ENCODE results near the gene ZNF697.
A peak's percentile ranks its signal among the peaks of the same experiment; 100 is the strongest.
"Not testable (repeated sequence)": the region's sequence is repeated elsewhere in the genome, so short reads cannot be mapped to it uniquely, and the experiment has no call there.

Gene ZNF697

GRCh38 chr1:119647734-119648619 lies at the start of gene ZNF697:
Gene ZNF697, minus strand, starts transcription at chr1:119648266. Its CDS starts 22,166 bp downstream, at chr1:119626100.
- DNase-seq: peak; percentile 73

GRCh38 chr1:119697598-119697997 lies 49.5 kb upstream of the ZNF697 start:
- DNase-seq: no peak

- not testable (repeated sequence) for DNase-seq
These were observed 48.8 kb upstream of the ZNF697 start for GRCh38 chr1:119696863-119697262.

- DNase-seq: no peak
These were observed 41.4 kb upstream of the ZNF697 start for GRCh38 chr1:119689511-119689910.

GRCh38 chr1:119688810-119689209 lies 40.7 kb upstream of the ZNF697 start:
- DNase-seq: no peak

GRCh38 chr1:119687434-119688079 lies 39.5 kb upstream of the ZNF697 start:
- no peak for DNase-seq

- no peak for DNase-seq
These were observed 38.6 kb upstream of the ZNF697 start for GRCh38 chr1:119686661-119687060.

- DNase-seq: no peak
These were observed 35.8 kb upstream of the ZNF697 start for GRCh38 chr1:119683893-119684292.

- no peak for DNase-seq
These were observed 34.1 kb upstream of the ZNF697 start for GRCh38 chr1:119682141-119682540.

- DNase-seq: no peak
These were observed 33.5 kb upstream of the ZNF697 start for GRCh38 chr1:119681560-119681959.

- DNase-seq: no peak
These were observed 32.7 kb upstream of the ZNF697 start for GRCh38 chr1:119680723-119681122.

GRCh38 chr1:119680193-119680592 lies 32.1 kb upstream of the ZNF697 start:
- no peak for DNase-seq

GRCh38 chr1:119679223-119679622 lies 31.2 kb upstream of the ZNF697 start:
- no peak for DNase-seq

- DNase-seq: no peak
These were observed 28.6 kb upstream of the ZNF697 start for GRCh38 chr1:119676571-119677206.

GRCh38 chr1:119675349-119676345 lies 27.6 kb upstream of the ZNF697 start:
- DNase-seq: peak; percentile 85

- DNase-seq: peak; percentile 33
These were observed 26.8 kb upstream of the ZNF697 start for GRCh38 chr1:119674835-119675289.

GRCh38 chr1:119674111-119674526 lies 26.1 kb upstream of the ZNF697 start:
- DNase-seq: no peak

- no peak for DNase-seq
These were observed 25.3 kb upstream of the ZNF697 start for GRCh38 chr1:119673171-119673940.

GRCh38 chr1:119670898-119671297 lies 22.8 kb upstream of the ZNF697 start:
- DNase-seq: no peak

GRCh38 chr1:119667173-119667572 lies 19.1 kb upstream of the ZNF697 start:
- no peak for DNase-seq

- DNase-seq: no peak
These were observed 16.0 kb upstream of the ZNF697 start for GRCh38 chr1:119664067-119664466.
